K562 (cell line): ENCODE measurements around the gene ACY1. TPM values are rescaled to one million over a fixed set of nuclear protein-coding genes. Genes with fewer than 3 reads are reported as not detected.

Experiments used
- DDX20 ChIP-seq: fragments of 450-650 bp; IDR thresholded peaks from 2 replicates; pipeline ENCODE4 v1.6.1; 2016; ENCODE audit warnings: missing genetic modification characterization, low read depth, mild to moderate bottlenecking, missing compliant biosample characterization, moderate library complexity
- ETV1 ChIP-seq: fragments of 450-650 bp; conservative IDR thresholded peaks from 2 replicates; pipeline ENCODE4 v1.6.1; 2016; ENCODE audit warnings: missing genetic modification characterization, control low read depth, low read depth, missing compliant biosample characterization
- FOXJ2 ChIP-seq: fragments of 200-800 bp; sonication (Bioruptor generic); IDR thresholded peaks from 2 replicates; pipeline ENCODE4 v1.6.1; 2016; ENCODE audit warnings: missing genetic modification characterization, missing compliant biosample characterization
- KLF1 ChIP-seq: fragments of 450-650 bp; IDR thresholded peaks from 2 replicates; pipeline ENCODE4 v1.6.1; 2016; ENCODE audit warnings: missing genetic modification characterization, missing compliant biosample characterization
- NFE2 ChIP-seq: IDR thresholded peaks from 2 replicates; pipeline ENCODE4 v1.6.1; 2014; ENCODE audit warnings: antibody characterized with exemption, low read depth
- RUNX1 ChIP-seq: sonication (generic); IDR thresholded peaks from 2 replicates; pipeline ENCODE4 v1.6.1; 2016; ENCODE audit warnings: antibody characterized with exemption, low read depth
- THAP7 ChIP-seq: fragments of 250-450 bp; sonication (Bioruptor Pico); IDR thresholded peaks from 2 replicates; pipeline ENCODE4 v1.5.0; 2021
- VEZF1 ChIP-seq: fragments of 200-800 bp; sonication (Bioruptor generic); IDR thresholded peaks from 2 replicates; pipeline ENCODE4 v1.6.1; 2017; ENCODE audit warnings: missing genetic modification characterization, missing compliant biosample characterization
- ZNF124 ChIP-seq: sonication (generic); formaldehyde crosslinking; IDR thresholded peaks from 2 replicates; pipeline ENCODE4 v1.8.1; 2022; ENCODE audit warnings: missing genetic modification reagents
- ZNF232 ChIP-seq: sonication (generic); formaldehyde crosslinking; IDR thresholded peaks from 2 replicates; pipeline ENCODE4 v1.8.0; 2022; ENCODE audit warnings: mild to moderate bottlenecking, missing genetic modification reagents
- ZNF592 ChIP-seq: fragments of 450-650 bp; IDR thresholded peaks from 2 replicates; pipeline ENCODE4 v1.6.1; 2017; ENCODE audit warnings: antibody characterized with exemption, mild to moderate bottlenecking
- polyA plus RNA-seq, 8 experiments: library from polyadenylated mRNA; depleted of rRNA in 4 of 8; stranded (reverse) in 5 of 8; unstranded in 3 of 8; fragments of >200 nt; fragmentation: Nextera tagmentation in 2 of 8; fragmentation: Illumina TruSeq in 1 of 8; extraction: Ambion mirVana in 2 of 8; extraction: Trizol in 1 of 8; gene quantifications; 2 replicates each; pipeline versions ENCODE4 v1.2.1 to v1.2.3, GENCODE V29; 2011 to 2014; ENCODE audit warnings: inconsistent platforms in 1 of 8, missing spikeins in 1 of 8
- total RNA-seq, 7 experiments: library from RNA; depleted of rRNA in 6 of 7; stranded (reverse); fragments of >200 nt in 6 of 7; fragmentation: Illumina TruSeq in 2 of 7; extraction: Trizol in 2 of 7; gene quantifications; 2 replicates each; pipeline versions ENCODE4 v1.2.1 to v1.2.3, GENCODE V29; 2011 to 2021; ENCODE audit warnings: low replicate concordance in 1 of 7
- TF ChIP-seq, protein P1 (sequence below): fragments of 250-450 bp; sonication (Bioruptor Pico); IDR thresholded peaks from 2 replicates; pipeline ENCODE4 v1.9.0; 2021; ENCODE audit warnings: mild to moderate bottlenecking
- TF ChIP-seq, protein P2 (sequence below): fragments of 250-450 bp; sonication (Bioruptor Pico); IDR thresholded peaks from 2 replicates; pipeline ENCODE4 v1.5.0; 2021; ENCODE audit warnings: mild to moderate bottlenecking, moderate library complexity

Gene ACY1
- total and polyA plus RNA-seq, 9 of the 15 experiments (the other 6 are each of a cell fraction or from before 2014, with no cell fraction given) = 70.7 to 195 (median 123) TPM

GRCh38 chr3:51995346-51996163 is 12.2 kb downstream of the ACY1 start, which contains the start of gene RPL29 (continued):
- no peak for TF ChIP-seq ZNF124 (CRISPR knock-in tag)
- no peak for TF ChIP-seq NFE2
- peak; percentile 59 for TF ChIP-seq VEZF1 (CRISPR knock-in tag)
- TF ChIP-seq DDX20 (tag) = no peak
- no peak for TF ChIP-seq ZNF592
- no peak for TF ChIP-seq THAP7
- TF ChIP-seq, protein P1, sequence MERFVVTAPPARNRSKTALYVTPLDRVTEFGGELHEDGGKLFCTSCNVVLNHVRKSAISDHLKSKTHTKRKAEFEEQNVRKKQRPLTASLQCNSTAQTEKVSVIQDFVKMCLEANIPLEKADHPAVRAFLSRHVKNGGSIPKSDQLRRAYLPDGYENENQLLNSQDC (CRISPR knock-in tag) = no peak
- TF ChIP-seq RUNX1 = no peak
- TF ChIP-seq ZNF232 (CRISPR knock-in tag) = no peak
- peak; percentile 96 for TF ChIP-seq ETV1
- TF ChIP-seq FOXJ2 (tag) = 0 out of 2 replicates have a peak, but pooled peaks have one; percentile 32
- peak; percentile 58; the same call in 1 of the 2 replicates for TF ChIP-seq KLF1
- TF ChIP-seq, protein P2, sequence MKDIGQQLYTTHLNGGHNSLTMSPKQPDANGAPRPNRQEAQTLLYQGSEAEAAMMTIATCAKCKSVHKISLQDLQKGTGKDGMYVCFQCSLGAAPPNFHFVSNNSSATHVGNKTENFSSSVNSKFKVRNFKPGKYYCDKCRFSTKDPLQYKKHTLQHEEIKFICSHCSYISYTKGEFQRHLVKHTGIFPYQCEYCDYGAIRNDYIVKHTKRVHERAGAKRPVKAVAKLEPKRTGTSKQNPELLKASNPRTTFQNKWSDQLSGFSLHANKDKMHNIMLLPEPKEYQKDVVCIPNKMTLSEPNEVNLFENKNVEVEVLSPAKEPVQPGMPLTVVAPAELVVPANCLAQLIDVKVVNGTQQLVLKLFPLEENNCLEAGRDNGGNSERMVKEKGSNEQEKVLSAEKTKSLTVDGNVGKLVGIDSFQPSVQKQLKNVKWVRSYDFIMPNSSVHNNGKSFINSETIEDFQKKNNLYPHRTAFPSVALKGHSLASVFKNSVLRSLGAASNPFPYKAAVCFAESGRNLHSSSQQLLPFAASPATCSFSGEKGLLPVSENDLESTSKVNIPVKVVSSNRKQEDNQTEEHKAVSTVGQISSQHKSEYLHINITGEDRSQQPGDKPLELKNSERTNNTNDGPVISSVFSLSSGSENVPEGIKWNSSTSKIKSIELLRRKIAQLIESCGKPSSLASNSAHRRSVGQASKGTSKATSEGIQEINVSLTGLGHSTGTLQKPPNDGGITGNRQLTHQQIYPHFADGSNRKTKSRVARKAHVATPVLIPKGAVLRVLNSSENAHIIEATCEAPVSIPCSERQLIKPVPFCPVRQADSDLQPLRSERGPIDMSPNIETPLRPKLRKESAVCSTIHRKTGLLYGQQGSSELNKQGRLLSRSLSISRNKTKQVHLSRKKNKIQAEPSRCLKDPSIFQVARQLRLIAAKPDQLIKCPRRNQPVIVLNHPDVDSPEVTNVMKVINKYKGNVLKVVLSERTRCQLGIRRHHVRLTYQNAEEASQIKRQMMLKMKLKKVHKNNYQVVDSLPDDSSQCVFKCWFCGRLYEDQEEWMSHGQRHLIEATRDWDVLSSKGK (CRISPR knock-in tag) = no peak
